ENCODE measurements around the gene CTAGE8.
"Not testable (repeated sequence)": the region's sequence is repeated elsewhere in the genome, so short reads cannot be mapped to it uniquely, and the experiment has no call there.

Gene CTAGE8

GRCh38 chr7:144269188-144269587, at the start of gene CTAGE8:
CTAGE8 (minus strand) TSS chr7:144269288; CDS start chr7:144269250, 38 bp downstream.
- not testable (repeated sequence) for DNase-seq

- DNase-seq: not testable (repeated sequence)
Measured at GRCh38 chr7:144317537-144317936, 48.4 kb upstream of the CTAGE8 start.

GRCh38 chr7:144311872-144312469, 42.9 kb upstream of the CTAGE8 start, which contains the start of gene OR2A1:
OR2A1 (plus strand) TSS chr7:144312419; CDS start chr7:144318125, 5,706 bp downstream.
- DNase-seq: not testable (repeated sequence)

GRCh38 chr7:144311218-144311617, 42.1 kb upstream of the CTAGE8 start:
- DNase-seq: not testable (repeated sequence)

GRCh38 chr7:144309702-144310101, 40.6 kb upstream of the CTAGE8 start:
- DNase-seq: not testable (repeated sequence)

GRCh38 chr7:144305156-144305555, 36.1 kb upstream of the CTAGE8 start:
- not testable (repeated sequence) for DNase-seq

GRCh38 chr7:144303607-144304006, 34.5 kb upstream of the CTAGE8 start:
- DNase-seq: not testable (repeated sequence)

- not testable (repeated sequence) for DNase-seq
Measured at GRCh38 chr7:144302578-144303303, 33.7 kb upstream of the CTAGE8 start.

- not testable (repeated sequence) for DNase-seq
Measured at GRCh38 chr7:144293794-144294499, 24.9 kb upstream of the CTAGE8 start.

- not testable (repeated sequence) for DNase-seq
Measured at GRCh38 chr7:144292384-144293161, 23.5 kb upstream of the CTAGE8 start.

GRCh38 chr7:144291607-144292006, 22.5 kb upstream of the CTAGE8 start:
- DNase-seq: not testable (repeated sequence)

- DNase-seq: not testable (repeated sequence)
Measured at GRCh38 chr7:144287171-144287784, 18.2 kb upstream of the CTAGE8 start.

- not testable (repeated sequence) for DNase-seq
Measured at GRCh38 chr7:144283716-144284115, 14.6 kb upstream of the CTAGE8 start.

GRCh38 chr7:144282490-144282889, 13.4 kb upstream of the CTAGE8 start:
- DNase-seq: not testable (repeated sequence)

GRCh38 chr7:144281981-144282380, 12.9 kb upstream of the CTAGE8 start:
- not testable (repeated sequence) for DNase-seq

GRCh38 chr7:144280010-144280409, 10.9 kb upstream of the CTAGE8 start:
- DNase-seq: not testable (repeated sequence)

- not testable (repeated sequence) for DNase-seq
Measured at GRCh38 chr7:144275281-144275680, 6.2 kb upstream of the CTAGE8 start.

- DNase-seq: not testable (repeated sequence)
Measured at GRCh38 chr7:144264692-144265091, 4.4 kb downstream of the CTAGE8 start, which contains the start of gene OR2A7. OR2A7 (minus strand) TSS chr7:144264792; CDS start chr7:144259628, 5,164 bp downstream.

- not testable (repeated sequence) for DNase-seq
Measured at GRCh38 chr7:144262128-144262527, 7.0 kb downstream of the CTAGE8 start.

- not testable (repeated sequence) for DNase-seq
Measured at GRCh38 chr7:144259067-144259466, 10.0 kb downstream of the CTAGE8 start.

GRCh38 chr7:144256112-144256511, 13.0 kb downstream of the CTAGE8 start:
- DNase-seq: no peak

- no peak for DNase-seq
Measured at GRCh38 chr7:144255471-144255897, 13.6 kb downstream of the CTAGE8 start.
